HEK293 (cell line): ENCODE results near the gene GIGYF1.

Source experiments
- CTCF ChIA-PET: fragments of 350-600 bp; formaldehyde crosslinking; extraction: SDS; loops from one replicate; lab custom pipeline; 2021; ENCODE audit warnings: antibody characterized with exemption; lab: Yijun Ruan, JAX
- POLR2A ChIA-PET: fragments of 300-600 bp; formaldehyde crosslinking; extraction: SDS; loops from one replicate; lab custom pipeline; 2020; ENCODE audit warnings: antibody characterized with exemption, inconsistent platforms; lab: Yijun Ruan, JAX
- H3K27ac ChIP-seq: fragments of 200-500 bp; sonication (Bioruptor generic); 2 replicates; pipeline ENCODE4 v1.5.1; 2014; ENCODE audit warnings: low read depth, low read length, control low read depth, inconsistent platforms; ENCODE audit errors: extremely low read depth
- H3K36me3 ChIP-seq, 2 experiments: fragments of 200-500 bp in 1 of 2; sonication (Bioruptor generic) in 1 of 2; 1 replicate in 1 of 2; 2 replicates in 1 of 2; pipeline ENCODE4 v1.5.1; 2014 to 2017; ENCODE audit warnings: inconsistent platforms in 2 of 2, low read length in 2 of 2; ENCODE audit not compliant: control insufficient read depth in 2 of 2, insufficient read depth in 1 of 2
- H3K4me1 ChIP-seq: fragments of 200-500 bp; sonication (Bioruptor generic); 2 replicates; pipeline ENCODE4 v1.5.1; 2014; ENCODE audit warnings: mild to moderate bottlenecking, low read length, inconsistent platforms; ENCODE audit not compliant: control insufficient read depth, insufficient read depth
- H3K4me3 ChIP-seq: 2 replicates; pipeline ENCODE4 v1.5.1; 2011; ENCODE audit warnings: low read depth, mild to moderate bottlenecking, control low read depth, low read length, moderate library complexity
- H3K9me3 ChIP-seq: fragments of 200-500 bp; sonication (Bioruptor generic); 2 replicates; pipeline ENCODE4 v1.5.1; 2014; ENCODE audit warnings: low read depth, low read length, inconsistent platforms; ENCODE audit not compliant: control insufficient read depth, insufficient read depth
- BCL6B ChIP-seq: fragments of 450-650 bp; formaldehyde crosslinking; IDR thresholded peaks from 2 replicates; pipeline ENCODE4 v1.5.1; 2017; ENCODE audit warnings: missing biosample characterization, missing genetic modification characterization
- FEZF1 ChIP-seq: fragments of 450-650 bp; formaldehyde crosslinking; IDR thresholded peaks from 2 replicates; pipeline ENCODE4 v1.5.1; 2016; ENCODE audit warnings: missing biosample characterization, missing genetic modification characterization
- PATZ1 ChIP-seq: fragments of 450-650 bp; formaldehyde crosslinking; IDR thresholded peaks from 2 replicates; pipeline ENCODE4 v1.5.1; 2016; ENCODE audit warnings: missing biosample characterization, missing genetic modification characterization
- PRDM4 ChIP-seq: fragments of 450-650 bp; formaldehyde crosslinking; IDR thresholded peaks from 2 replicates; pipeline ENCODE4 v1.5.1; 2017; ENCODE audit warnings: missing biosample characterization, missing genetic modification characterization
- SP2 ChIP-seq: fragments of 450-650 bp; formaldehyde crosslinking; IDR thresholded peaks from 2 replicates; pipeline ENCODE4 v1.5.1; 2016; ENCODE audit warnings: missing biosample characterization, missing genetic modification characterization
- WT1 ChIP-seq: fragments of 450-650 bp; formaldehyde crosslinking; IDR thresholded peaks from 2 replicates; pipeline ENCODE4 v1.5.1; 2016; ENCODE audit warnings: missing biosample characterization, missing genetic modification characterization
- ZBTB6 ChIP-seq: fragments of 450-650 bp; formaldehyde crosslinking; IDR thresholded peaks from 2 replicates; pipeline ENCODE4 v1.5.1; 2017; ENCODE audit warnings: missing biosample characterization, missing genetic modification characterization
- ZEB2 ChIP-seq: fragments of 450-650 bp; formaldehyde crosslinking; IDR thresholded peaks from 2 replicates; pipeline ENCODE4 v1.5.1; 2016; ENCODE audit warnings: missing biosample characterization, missing genetic modification characterization
- ZNF16 ChIP-seq: fragments of 450-650 bp; formaldehyde crosslinking; IDR thresholded peaks from 2 replicates; pipeline ENCODE4 v1.5.1; 2016; ENCODE audit warnings: low read depth, missing biosample characterization, missing genetic modification characterization
- ZNF2 ChIP-seq: fragments of 450-650 bp; formaldehyde crosslinking; IDR thresholded peaks from 2 replicates; pipeline ENCODE4 v1.5.1; 2016; ENCODE audit warnings: missing biosample characterization, missing genetic modification characterization
- ZNF202 ChIP-seq: fragments of 450-650 bp; formaldehyde crosslinking; IDR thresholded peaks from 2 replicates; pipeline ENCODE4 v1.5.1; 2016; ENCODE audit warnings: missing biosample characterization, missing genetic modification characterization, borderline replicate concordance
- ZNF223 ChIP-seq: fragments of 450-650 bp; formaldehyde crosslinking; IDR thresholded peaks from 2 replicates; pipeline ENCODE4 v1.5.1; 2016; ENCODE audit warnings: missing biosample characterization, missing genetic modification characterization
- ZNF292 ChIP-seq: fragments of 450-650 bp; formaldehyde crosslinking; IDR thresholded peaks from 2 replicates; pipeline ENCODE4 v1.5.1; 2016; ENCODE audit warnings: low read depth, missing biosample characterization, missing genetic modification characterization, borderline replicate concordance
- ZNF350 ChIP-seq: fragments of 450-650 bp; formaldehyde crosslinking; IDR thresholded peaks from 2 replicates; pipeline ENCODE4 v1.5.0; 2017; ENCODE audit warnings: missing biosample characterization, mild to moderate bottlenecking, missing genetic modification characterization
- ZNF362 ChIP-seq: fragments of 450-650 bp; formaldehyde crosslinking; IDR thresholded peaks from 2 replicates; pipeline ENCODE4 v1.5.1; 2016; ENCODE audit warnings: missing biosample characterization, missing genetic modification characterization
- ZNF366 ChIP-seq: fragments of 450-650 bp; formaldehyde crosslinking; conservative IDR thresholded peaks from 2 replicates; pipeline ENCODE4 v1.5.1; 2016; ENCODE audit warnings: missing biosample characterization, missing genetic modification characterization
- ZNF449 ChIP-seq: fragments of 450-650 bp; formaldehyde crosslinking; IDR thresholded peaks from 2 replicates; pipeline ENCODE4 v1.5.1; 2017; ENCODE audit warnings: missing biosample characterization, mild to moderate bottlenecking, missing genetic modification characterization, moderate library complexity
- ZNF473 ChIP-seq: fragments of 450-650 bp; formaldehyde crosslinking; IDR thresholded peaks from 2 replicates; pipeline ENCODE4 v1.5.1; 2017; ENCODE audit warnings: missing biosample characterization, missing genetic modification characterization
- ZNF513 ChIP-seq: fragments of 450-650 bp; IDR thresholded peaks from 2 replicates; pipeline ENCODE4 v1.5.1; 2018; ENCODE audit warnings: missing biosample characterization, missing genetic modification characterization
- ZNF571 ChIP-seq: fragments of 450-650 bp; formaldehyde crosslinking; IDR thresholded peaks from 2 replicates; pipeline ENCODE4 v1.5.0; 2017; ENCODE audit warnings: missing biosample characterization, missing genetic modification characterization
- ZNF629 ChIP-seq: fragments of 450-650 bp; formaldehyde crosslinking; IDR thresholded peaks from 2 replicates; pipeline ENCODE4 v1.5.1; 2017; ENCODE audit warnings: missing biosample characterization, missing genetic modification characterization
- ZNF792 ChIP-seq: fragments of 450-650 bp; formaldehyde crosslinking; IDR thresholded peaks from 2 replicates; pipeline ENCODE4 v1.5.1; 2016; ENCODE audit warnings: missing biosample characterization, missing genetic modification characterization
- ZNF843 ChIP-seq: fragments of 450-650 bp; formaldehyde crosslinking; IDR thresholded peaks from 2 replicates; pipeline ENCODE4 v1.5.1; 2016; ENCODE audit warnings: missing biosample characterization, missing genetic modification characterization
- ZXDB ChIP-seq: fragments of 450-650 bp; formaldehyde crosslinking; IDR thresholded peaks from 2 replicates; pipeline ENCODE4 v1.5.1; 2016; ENCODE audit warnings: missing biosample characterization, missing genetic modification characterization

Gene GIGYF1

GRCh38 chr7:100679927-100680575 lies 14.0 kb downstream of the GIGYF1 start:
- ChIA-PET POLR2A (interaction anchor here (0.8 to 1.7 kb wide), 4 partner anchors 26 to 172 kb away, joined by 3 to 8 read pairs (median 3); partner anchors contain the start of genes FBXO24, LRCH4, POP7 and SLC12A9), CTCF (interaction anchor here (0.9 to 8.4 kb wide), 2 partner anchors 11 to 115 kb away, joined by 3 to 77 read pairs; no protein-coding TSS in a partner anchor)
- Histone ChIP-seq H3K4me1 (peaks cover 6% of the 10 kb centered on the region; the same call in 1 of the 2 replicates), H3K27ac (no peak overlapping the region), H3K9me3 (no peaks in the 10 kb centered on the region), H3K4me3 (no peak overlapping the region), H3K36me3 (peaks cover 0 to 79% of the 10 kb centered on the region in 2 experiments; a peak in 2 of 3 replicates)
- TF ChIP-seq ZNF350 (tag by site-specific recombination), result no peak
- TF ChIP-seq ZNF449, result no peak
- no peak for TF ChIP-seq ZBTB6 (tag by site-specific recombination)
- no peak for TF ChIP-seq ZNF223 (tag by site-specific recombination)
- peak; percentile 55 for TF ChIP-seq SP2 (tag by site-specific recombination)
- TF ChIP-seq ZNF366 (tag by site-specific recombination), result 0 out of 2 replicates have a peak, but pooled peaks have one; percentile 23
- TF ChIP-seq ZXDB, result no peak
- TF ChIP-seq PATZ1, result peak; percentile 47
- TF ChIP-seq ZNF792 (tag by site-specific recombination), result no peak
- TF ChIP-seq ZEB2 (tag by site-specific recombination), result no peak
- TF ChIP-seq ZNF202 (tag by site-specific recombination), result no peak
- no peak for TF ChIP-seq ZNF16 (tag by site-specific recombination)
- TF ChIP-seq ZNF362 (tag by site-specific recombination), result 0 out of 2 replicates have a peak, but pooled peaks have one; percentile 23
- TF ChIP-seq ZNF473 (tag by site-specific recombination), result no peak
- no peak for TF ChIP-seq ZNF629 (tag by site-specific recombination)
- TF ChIP-seq PRDM4 (tag by site-specific recombination), result no peak
- TF ChIP-seq ZNF571, result no peak
- no peak for TF ChIP-seq BCL6B
- TF ChIP-seq WT1 (tag by site-specific recombination), result peak; percentile 39
- TF ChIP-seq FEZF1, result no peak
- TF ChIP-seq ZNF2 (tag by site-specific recombination), result no peak
- no peak for TF ChIP-seq ZNF292 (tag by site-specific recombination)
- no peak for TF ChIP-seq ZNF513 (tag by site-specific recombination)
- no peak for TF ChIP-seq ZNF843
